ENCODE results near the gene GAGE12J.

- TF ChIP-seq POLR2AphosphoS5 (IDR thresholded peaks at IDR 0.05; ENCODE audit: insufficient read depth, low read depth, low read length) = no peak
- no peak for TF ChIP-seq CTCF (IDR thresholded peaks at IDR 0.05; ENCODE audit: extremely low read depth in 1 of 2, insufficient read depth in 1 of 2, low read depth in 1 of 2, low read length in 2 of 2)
- no peak for TF ChIP-seq POLR2A (IDR thresholded peaks at IDR 0.05; ENCODE audit: low read depth, low read length)
- no peak for TF ChIP-seq EZH2 (IDR thresholded peaks at IDR 0.05; ENCODE audit: borderline replicate concordance, low read depth, low read length, severe bottlenecking)
Observed at GRCh38 chrX:49287665-49288064, 34.2 kb upstream of the GAGE12J start.

Data from endothelial cell of umbilical vein (primary cell).